AG09309 (cell line): ENCODE data around the gene HNMT.

Source experiments
- DNase-seq: peaks from one replicate; pipeline ENCODE4 v3.0.0-alpha.2; 2010; ENCODE audit warnings: low read depth
- H3K4me3 ChIP-seq: 2 replicates; pipeline ENCODE4 v1.5.1; 2011; ENCODE audit warnings: mild to moderate bottlenecking, low read depth, low read length, moderate library complexity; ENCODE audit not compliant: control insufficient read depth
- TF ChIP-seq, protein P1 (sequence below): IDR thresholded peaks from 2 replicates; pipeline ENCODE4 v1.5.1; 2011; ENCODE audit warnings: mild to moderate bottlenecking, low read depth, low read length, inconsistent platforms; ENCODE audit not compliant: insufficient read depth, control insufficient read depth; ENCODE audit errors: missing control alignments

HNMT gene

DNA sequence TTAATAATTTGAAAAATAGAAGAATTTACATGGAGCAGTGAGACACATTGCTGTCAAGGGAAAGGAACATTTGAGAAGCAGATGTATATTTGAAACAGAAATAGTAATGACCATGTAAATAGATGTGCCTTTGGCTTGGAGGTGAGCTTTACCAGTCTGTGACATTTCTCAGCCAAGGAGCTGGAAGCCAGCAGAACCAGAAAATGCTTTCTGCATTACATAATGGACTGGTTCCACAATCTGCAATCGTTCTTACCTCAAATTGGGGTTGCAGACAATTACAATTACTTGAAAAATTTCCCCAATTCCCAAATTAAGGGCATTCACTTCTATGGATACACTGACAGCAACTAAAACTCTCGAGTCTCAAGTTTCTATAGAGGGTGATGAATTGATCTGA is 59.7 kb downstream of the HNMT start:
- no peak for DNase-seq
- TF ChIP-seq, protein P1, sequence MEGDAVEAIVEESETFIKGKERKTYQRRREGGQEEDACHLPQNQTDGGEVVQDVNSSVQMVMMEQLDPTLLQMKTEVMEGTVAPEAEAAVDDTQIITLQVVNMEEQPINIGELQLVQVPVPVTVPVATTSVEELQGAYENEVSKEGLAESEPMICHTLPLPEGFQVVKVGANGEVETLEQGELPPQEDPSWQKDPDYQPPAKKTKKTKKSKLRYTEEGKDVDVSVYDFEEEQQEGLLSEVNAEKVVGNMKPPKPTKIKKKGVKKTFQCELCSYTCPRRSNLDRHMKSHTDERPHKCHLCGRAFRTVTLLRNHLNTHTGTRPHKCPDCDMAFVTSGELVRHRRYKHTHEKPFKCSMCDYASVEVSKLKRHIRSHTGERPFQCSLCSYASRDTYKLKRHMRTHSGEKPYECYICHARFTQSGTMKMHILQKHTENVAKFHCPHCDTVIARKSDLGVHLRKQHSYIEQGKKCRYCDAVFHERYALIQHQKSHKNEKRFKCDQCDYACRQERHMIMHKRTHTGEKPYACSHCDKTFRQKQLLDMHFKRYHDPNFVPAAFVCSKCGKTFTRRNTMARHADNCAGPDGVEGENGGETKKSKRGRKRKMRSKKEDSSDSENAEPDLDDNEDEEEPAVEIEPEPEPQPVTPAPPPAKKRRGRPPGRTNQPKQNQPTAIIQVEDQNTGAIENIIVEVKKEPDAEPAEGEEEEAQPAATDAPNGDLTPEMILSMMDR, result no peak
- no peak overlapping the region for H3K4me3 ChIP-seq

DNA sequence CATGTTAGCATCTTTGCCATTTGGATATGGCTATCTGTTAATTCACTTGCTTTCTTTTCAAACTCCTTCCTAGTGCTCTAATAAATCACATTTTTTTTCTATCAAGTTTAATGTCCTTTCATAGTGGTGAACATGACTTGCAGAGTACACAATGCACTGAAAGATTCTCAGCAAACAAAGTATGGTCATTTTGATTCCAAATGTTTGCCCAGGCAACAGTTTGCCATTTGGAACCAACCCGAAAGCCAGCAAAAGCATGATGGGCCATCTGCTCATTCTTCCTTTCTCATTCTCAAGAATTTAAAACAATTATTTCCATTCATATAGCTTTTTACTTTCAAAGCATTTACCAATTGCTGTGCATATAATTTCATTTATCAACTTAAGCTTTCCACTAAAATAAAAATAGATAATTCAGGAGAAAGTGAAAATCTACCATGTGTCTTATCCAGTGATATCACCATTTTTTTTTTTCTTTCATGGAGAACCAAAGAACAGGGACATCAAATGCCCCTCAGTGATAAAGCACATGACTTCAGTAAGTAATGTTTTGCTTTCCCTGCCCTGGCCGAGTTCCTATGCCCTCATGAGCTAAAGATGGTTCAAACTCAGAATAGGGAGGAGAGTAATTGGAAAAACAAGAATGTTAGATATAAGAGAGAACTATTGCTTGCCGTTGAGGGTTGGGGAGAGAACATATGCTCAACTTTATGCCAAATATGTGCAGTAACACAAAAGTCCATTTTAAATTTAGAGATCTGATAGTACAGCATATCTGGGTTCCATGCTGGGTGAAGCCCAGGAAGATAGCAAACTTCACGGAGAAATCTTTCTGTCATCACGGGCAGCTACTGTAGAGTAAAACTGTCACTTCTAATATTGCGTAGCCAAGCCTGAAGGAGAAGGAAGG is 62.1 kb downstream of the HNMT start:
- TF ChIP-seq, protein P1, result no peak
- DNase-seq, result no peak
- no peak overlapping the region for H3K4me3 ChIP-seq

DNA sequence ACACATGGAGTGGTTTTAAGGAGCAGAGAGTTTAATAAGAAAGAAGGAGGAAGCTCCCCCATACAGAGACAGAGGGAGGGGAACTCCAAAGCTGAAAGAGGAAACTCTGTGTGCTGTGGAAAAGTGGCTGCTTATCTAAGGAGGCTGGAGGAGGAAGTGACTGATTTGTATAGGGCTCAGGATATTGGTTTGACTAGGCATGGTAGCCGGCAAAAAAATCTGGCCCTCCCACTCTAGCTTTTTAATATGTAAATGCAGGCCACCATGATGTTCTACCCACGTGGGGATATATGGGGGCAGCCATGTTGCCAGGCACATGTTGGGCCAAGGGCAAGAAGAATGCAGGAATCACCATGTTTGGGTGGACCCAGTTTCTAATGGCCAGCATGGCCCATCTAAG is 64.3 kb downstream of the HNMT start:
- TF ChIP-seq, protein P1, result no peak
- no peak for DNase-seq
- no peak overlapping the region for H3K4me3 ChIP-seq

DNA sequence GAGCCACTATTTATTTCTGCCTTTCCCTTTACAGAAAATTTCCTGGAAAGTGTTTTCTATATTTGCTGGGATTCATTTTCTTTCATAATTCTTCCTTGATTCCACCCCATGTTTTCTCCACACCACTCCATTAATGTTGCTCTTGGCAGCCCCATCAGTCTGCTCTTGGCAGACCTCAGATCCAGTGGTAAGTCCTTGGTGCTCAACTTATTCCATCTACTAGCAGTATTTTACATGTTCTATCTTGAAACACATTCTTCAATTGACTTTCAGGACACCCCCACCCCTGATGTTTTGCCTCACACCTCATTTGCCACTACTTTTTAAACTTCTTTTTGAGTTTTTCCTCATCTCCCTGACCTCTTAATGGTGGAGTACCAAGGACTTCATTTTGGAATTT is 65.0 kb downstream of the HNMT start:
- TF ChIP-seq, protein P1, result no peak
- no peak overlapping the region for H3K4me3 ChIP-seq
- no peak for DNase-seq

DNA sequence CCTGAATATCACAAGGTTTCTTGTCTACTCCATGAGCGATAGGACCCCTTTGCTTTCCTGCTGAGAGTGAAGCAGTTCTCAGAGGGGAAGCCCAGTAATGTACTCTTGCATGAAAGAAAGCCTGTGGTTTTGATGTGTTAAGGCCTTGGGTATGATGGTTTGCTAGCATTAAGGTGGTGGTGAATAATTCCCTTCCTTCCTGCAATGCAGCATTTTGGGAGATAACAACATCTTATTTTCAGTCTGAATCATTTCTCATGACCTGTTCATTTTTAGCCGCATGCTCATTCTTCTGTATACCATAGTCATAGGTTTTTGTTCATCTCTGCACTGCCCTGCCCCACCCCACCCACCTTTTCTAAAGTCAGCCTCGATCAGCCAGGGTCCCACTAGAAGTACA is 66.2 kb downstream of the HNMT start:
- DNase-seq, result peak; percentile 55
- TF ChIP-seq, protein P1, result no peak

DNA sequence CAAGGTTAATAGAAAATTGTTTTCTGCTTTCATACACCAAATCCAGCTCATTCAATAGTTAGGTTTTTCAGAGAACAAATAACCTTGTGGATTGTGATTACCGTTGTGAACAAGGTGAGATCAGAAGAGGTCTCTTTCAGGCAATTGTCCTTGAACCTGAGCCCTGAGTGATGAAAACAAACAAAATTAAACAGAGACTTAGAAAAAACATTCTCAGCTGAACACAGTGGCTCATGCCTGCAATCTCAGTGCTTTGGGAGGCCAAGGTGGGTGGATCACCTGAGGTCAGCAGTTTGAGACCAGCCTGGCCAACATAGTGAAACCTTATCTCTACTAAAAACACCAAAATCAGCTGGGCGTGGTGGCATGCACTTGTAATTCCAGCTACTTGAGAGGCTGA is 68.1 kb downstream of the HNMT start:
- TF ChIP-seq, protein P1, result no peak
- H3K4me3 ChIP-seq, result no peak overlapping the region
- no peak for DNase-seq

More for the DNA sequence above, 66.2 kb downstream of the HNMT start:
- no peak overlapping the region for H3K4me3 ChIP-seq
